IMR-90 (cell line): ENCODE results near the gene MAP1A. TPM values are rescaled to one million over a fixed set of nuclear protein-coding genes. Genes with fewer than 3 reads are reported as not detected.

Source experiments
- ATAC-seq: fragments of 200-7000 bp; cut with Tn5 transposase; 2 replicates; pipeline ENCODE4 v1.9.1; 2020; ENCODE audit warnings: low read depth, mild to moderate bottlenecking, moderate library complexity
- BruUV-seq: library from RNA; stranded (reverse); fragments of 400-500 nt; replicated peaks from 2 replicates; lab custom pipeline; 2021; lab: Mats Ljungman, UMichigan
- CTCF ChIA-PET: fragments of 300-600 bp; formaldehyde crosslinking; extraction: SDS; loops from one replicate; lab custom pipeline; 2021; ENCODE audit warnings: antibody characterized with exemption; lab: Yijun Ruan, JAX
- POLR2A ChIA-PET: fragments of 300-600 bp; sonication (Branson Sonifier 250); formaldehyde crosslinking; loops from one replicate; lab custom pipeline; 2022; ENCODE audit warnings: antibody characterized with exemption; ENCODE audit not compliant: unreplicated experiment; lab: Charles Lee
- DNase-seq: peaks from one replicate; pipeline ENCODE4 v3.0.0; 2013
- H2AFZ ChIP-seq: replicated peaks from 2 replicates; pipeline ENCODE3; 2013; ENCODE audit warnings: low read length, mild to moderate bottlenecking; ENCODE audit not compliant: poor library complexity
- H2AK5ac ChIP-seq: 2 replicates; pipeline ENCODE4 v1.6.1; 2013; ENCODE audit warnings: low read depth, low read length, inconsistent platforms
- H2AK9ac ChIP-seq: replicated peaks from 2 replicates; pipeline ENCODE3; 2013; ENCODE audit warnings: mild to moderate bottlenecking, low read depth, low read length, moderate library complexity; ENCODE audit not compliant: poor library complexity
- H2BK120ac ChIP-seq: 2 replicates; pipeline ENCODE4 v1.6.1; 2013; ENCODE audit warnings: low read depth, low read length, inconsistent platforms
- H2BK15ac ChIP-seq: 3 replicates; pipeline ENCODE4 v1.6.1; 2013; ENCODE audit warnings: low read depth, low read length, inconsistent platforms
- H2BK20ac ChIP-seq: 2 replicates; pipeline ENCODE4 v1.6.1; 2013; ENCODE audit warnings: low read depth, mild to moderate bottlenecking, inconsistent platforms, low read length, moderate library complexity
- H2BK5ac ChIP-seq: 2 replicates; pipeline ENCODE4 v1.6.1; 2013; ENCODE audit warnings: mild to moderate bottlenecking, low read depth, low read length, inconsistent platforms; ENCODE audit not compliant: poor library complexity, severe bottlenecking
- H3K14ac ChIP-seq: replicated peaks from 2 replicates; pipeline ENCODE4 v1.6.1; 2013; ENCODE audit warnings: low read depth, low read length, inconsistent platforms
- H3K18ac ChIP-seq: 2 replicates; pipeline ENCODE4 v1.6.1; 2013; ENCODE audit warnings: low read depth, low read length, control low read depth
- H3K23ac ChIP-seq: 2 replicates; pipeline ENCODE4 v1.6.1; 2013; ENCODE audit warnings: low read depth, low read length, inconsistent platforms
- H3K27ac ChIP-seq: 2 replicates; pipeline ENCODE4 v1.5.1; 2013; ENCODE audit warnings: mild to moderate bottlenecking, control low read depth, low read length; ENCODE audit not compliant: insufficient read depth
- H3K27me3 ChIP-seq: 2 replicates; pipeline ENCODE4 v1.6.1; 2013; ENCODE audit warnings: low read length; ENCODE audit not compliant: control insufficient read depth, insufficient read depth
- H3K36me3 ChIP-seq: 2 replicates; pipeline ENCODE4 v1.6.1; 2013; ENCODE audit warnings: low read length, mixed read lengths; ENCODE audit not compliant: control insufficient read depth, insufficient read depth
- H3K4ac ChIP-seq: 2 replicates; pipeline ENCODE4 v1.6.1; 2013; ENCODE audit warnings: low read depth, low read length, inconsistent platforms
- H3K4me1 ChIP-seq: 2 replicates; pipeline ENCODE4 v1.6.1; 2013; ENCODE audit warnings: low read length, mixed read lengths; ENCODE audit not compliant: control insufficient read depth, insufficient read depth
- H3K4me2 ChIP-seq: 2 replicates; pipeline ENCODE4 v1.6.1; 2013; ENCODE audit warnings: low read depth, mild to moderate bottlenecking, control low read depth, low read length, moderate library complexity
- H3K4me3 ChIP-seq: 2 replicates; pipeline ENCODE4 v1.5.1; 2013; ENCODE audit warnings: low read depth, mild to moderate bottlenecking, control low read depth, low read length, moderate library complexity; ENCODE audit not compliant: insufficient read depth
- H3K56ac ChIP-seq: 2 replicates; pipeline ENCODE4 v1.6.1; 2013; ENCODE audit warnings: low read length, inconsistent platforms; ENCODE audit not compliant: insufficient read depth; ENCODE audit errors: extremely low read depth
- H3K79me1 ChIP-seq, 2 experiments: 2 replicates each; pipeline ENCODE4 v1.6.1; 2013; ENCODE audit warnings: low read length in 2 of 2, inconsistent platforms in 1 of 2, low read depth in 1 of 2
- H3K9ac ChIP-seq: 2 replicates; pipeline ENCODE4 v1.6.1; 2013; ENCODE audit warnings: low read depth, low read length, control low read depth
- H3K9me1 ChIP-seq: 2 replicates; pipeline ENCODE4 v1.6.1; 2013; ENCODE audit warnings: low read length, inconsistent platforms; ENCODE audit not compliant: insufficient read depth
- H3K9me3 ChIP-seq: 2 replicates; pipeline ENCODE4 v1.6.1; 2013; ENCODE audit warnings: low read length; ENCODE audit not compliant: control insufficient read depth, insufficient read depth
- H4K20me1 ChIP-seq: 2 replicates; pipeline ENCODE4 v1.6.1; 2013; ENCODE audit warnings: low read length, inconsistent platforms; ENCODE audit not compliant: insufficient read depth
- H4K5ac ChIP-seq: 2 replicates; pipeline ENCODE4 v1.6.1; 2013; ENCODE audit warnings: mild to moderate bottlenecking, low read depth, low read length, control low read depth
- H4K8ac ChIP-seq, 2 experiments: 2 replicates each; pipeline ENCODE4 v1.6.1; 2013; ENCODE audit warnings: low read depth in 2 of 2, low read length in 2 of 2, control low read depth in 1 of 2, inconsistent platforms in 1 of 2
- H4K91ac ChIP-seq: 2 replicates; pipeline ENCODE4 v1.6.1; 2013; ENCODE audit warnings: low read depth, low read length, inconsistent platforms; ENCODE audit not compliant: insufficient read depth
- BHLHE40 ChIP-seq: fragments of 150-350 bp; IDR thresholded peaks from 2 replicates; pipeline ENCODE4 v1.6.1; 2016; ENCODE audit warnings: mild to moderate bottlenecking, low read depth, low read length
- CHD1 ChIP-seq: IDR thresholded peaks from 2 replicates; pipeline ENCODE4 v1.6.1; 2012; ENCODE audit warnings: low read depth, low read length, improper control_type of control experiment
- FOS ChIP-seq: fragments of 150-350 bp; IDR thresholded peaks from 2 replicates; pipeline ENCODE4 v1.6.1; 2016; ENCODE audit warnings: low read depth, low read length
- MAFK ChIP-seq: IDR thresholded peaks from 2 replicates; pipeline ENCODE4 v1.6.1; 2012; ENCODE audit warnings: low read depth, low read length, improper control_type of control experiment
- POLR2A ChIP-seq: IDR thresholded peaks from 2 replicates; pipeline ENCODE4 v1.6.1; 2012; ENCODE audit warnings: mild to moderate bottlenecking, low read depth, low read length
- RAD21 ChIP-seq: IDR thresholded peaks from 2 replicates; pipeline ENCODE4 v1.6.1; 2012; ENCODE audit warnings: low read length, improper control_type of control experiment
- RCOR1 ChIP-seq: IDR thresholded peaks from 2 replicates; pipeline ENCODE4 v1.6.1; 2012; ENCODE audit warnings: mild to moderate bottlenecking, low read length, improper control_type of control experiment; ENCODE audit not compliant: insufficient replicate concordance
- RFX5 ChIP-seq: IDR thresholded peaks from 2 replicates; pipeline ENCODE4 v1.8.0; 2012; ENCODE audit warnings: low read depth, mild to moderate bottlenecking, low read length, moderate library complexity
- SMC3 ChIP-seq: fragments of 150-350 bp; IDR thresholded peaks from 2 replicates; pipeline ENCODE4 v1.6.1; 2016; ENCODE audit warnings: low read depth, mild to moderate bottlenecking, antibody characterized with exemption, low read length, moderate library complexity
- WGBS, 2 experiments: methylation state at CpG; one replicate each; pipeline versions ENCODE4 v1.1.5 to v1.1.7; 2013; ENCODE audit warnings: missing lambda C conversion rate in 2 of 2; ENCODE audit not compliant: insufficient read length in 1 of 2; ENCODE audit errors: extremely low coverage in 2 of 2; 5-methylcytosine and 5-hydroxymethylcytosine counted together
- dilution Hi-C: fragments of 300-500 bp; cut with HindIII; formaldehyde crosslinking; loops from one replicate; pipeline ENCODE4 v1.14.3; 2018; ENCODE audit warnings: low sequenced_read_pairs; ENCODE audit not compliant: unreplicated experiment
- in situ Hi-C: fragments of 300-500 bp; cut with MboI; formaldehyde crosslinking; loops from 3 replicates; pipeline ENCODE4 v1.14.3; 2019; ENCODE audit warnings: low sequenced_read_pairs, inconsistent platforms, mixed read lengths
- intact Hi-C: fragments of 100-400 bp; cut with micrococcal nuclease; formaldehyde crosslinking; loops from 2 replicates; pipeline ENCODE4 v1.10.0; 2022
- polyA plus RNA-seq, 3 experiments: library from polyadenylated mRNA; depleted of rRNA; stranded (reverse); fragments of >200 nt; gene quantifications; 2 replicates each; pipeline ENCODE4 v1.2.3, GENCODE V29; 2012; ENCODE audit warnings: low replicate concordance in 1 of 3
- total RNA-seq: library from RNA; depleted of rRNA; stranded (reverse); fragments of >200 nt; gene quantifications from 2 replicates; pipeline ENCODE4 v1.2.3, GENCODE V29; 2012
- TF ChIP-seq, protein P1 (sequence below): fragments of 150-350 bp; IDR thresholded peaks from 2 replicates; pipeline ENCODE4 v1.6.1; 2016; ENCODE audit warnings: low read depth, mild to moderate bottlenecking, low read length, moderate library complexity, borderline replicate concordance

Gene MAP1A
- total and polyA plus RNA-seq, 2 of the 4 experiments (the other 2 are of a cell fraction): 28.7 to 48.2 TPM

DNA sequence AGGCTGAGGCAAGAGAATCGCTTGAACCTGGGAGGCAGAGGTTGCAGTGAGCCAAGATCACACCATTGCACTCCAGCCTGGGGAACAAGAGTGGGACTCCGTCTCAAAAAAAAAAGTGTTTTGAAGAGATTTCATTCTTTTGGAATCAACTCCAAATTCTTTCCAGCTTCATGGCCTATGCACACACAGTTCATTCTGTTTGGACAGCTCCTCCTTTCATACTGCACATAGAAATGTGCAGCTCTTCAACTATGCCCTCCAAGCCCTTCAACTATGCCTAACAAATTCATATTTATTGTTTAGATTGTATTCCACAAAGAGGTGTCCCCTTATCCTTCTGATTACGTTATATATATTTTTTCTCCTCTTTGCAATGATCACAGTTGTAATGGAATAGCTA is 28.6 kb upstream of the MAP1A start:
- no peak overlapping the region for H2BK5ac ChIP-seq
- POLR2A ChIA-PET: no interaction called here
- no peak overlapping the region for H4K91ac ChIP-seq
- CTCF ChIA-PET: no interaction called here
- H3K18ac ChIP-seq: no peak overlapping the region
- H3K4me1 ChIP-seq: peaks cover 3% of the 10 kb centered on the region; the same call in 1 of the 2 replicates
- TSS peak; percentile 22 for BruUV-seq
- H3K79me1 ChIP-seq: peaks cover 27 to 48% of the 10 kb centered on the region in 2 experiments
- H3K56ac ChIP-seq: no peak overlapping the region
- H3K4me2 ChIP-seq: no peak overlapping the region
- no CpG with 5 or more reads among the region's 3 CpGs for WGBS, 2 experiments
- no peak overlapping the region for H3K4me3 ChIP-seq
- H4K20me1 ChIP-seq: peaks cover 4% of the 10 kb centered on the region; the same call in 1 of the 2 replicates
- ATAC-seq: no peak
- no peak overlapping the region for H2BK20ac ChIP-seq
- no peak overlapping the region for H2AFZ ChIP-seq
- TF ChIP-seq POLR2A: no peak
- no peak for TF ChIP-seq MAFK
- TF ChIP-seq BHLHE40: no peak
- TF ChIP-seq, protein P1, sequence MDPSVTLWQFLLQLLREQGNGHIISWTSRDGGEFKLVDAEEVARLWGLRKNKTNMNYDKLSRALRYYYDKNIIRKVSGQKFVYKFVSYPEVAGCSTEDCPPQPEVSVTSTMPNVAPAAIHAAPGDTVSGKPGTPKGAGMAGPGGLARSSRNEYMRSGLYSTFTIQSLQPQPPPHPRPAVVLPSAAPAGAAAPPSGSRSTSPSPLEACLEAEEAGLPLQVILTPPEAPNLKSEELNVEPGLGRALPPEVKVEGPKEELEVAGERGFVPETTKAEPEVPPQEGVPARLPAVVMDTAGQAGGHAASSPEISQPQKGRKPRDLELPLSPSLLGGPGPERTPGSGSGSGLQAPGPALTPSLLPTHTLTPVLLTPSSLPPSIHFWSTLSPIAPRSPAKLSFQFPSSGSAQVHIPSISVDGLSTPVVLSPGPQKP: no peak
- no peak for TF ChIP-seq RAD21
- no peak for TF ChIP-seq RFX5
- TF ChIP-seq FOS: no peak
- no peak for TF ChIP-seq RCOR1
- no peak for TF ChIP-seq CHD1
- no peak for TF ChIP-seq SMC3
- H3K27ac ChIP-seq: no peak overlapping the region
- no peak overlapping the region for H2BK15ac ChIP-seq
- H2BK120ac ChIP-seq: no peak overlapping the region
- no peak overlapping the region for H3K4ac ChIP-seq
- in situ Hi-C loops (no loop called here), intact Hi-C loops (no loop called here), dilution Hi-C loops (no loop called here)
- no peaks in the 10 kb centered on the region for H3K9me3 ChIP-seq
- no peak overlapping the region for H4K8ac ChIP-seq
- no peak overlapping the region for H3K14ac ChIP-seq
- no peak overlapping the region for H3K23ac ChIP-seq
- H3K27me3 ChIP-seq: no peaks in the 10 kb centered on the region
- no peak overlapping the region for H2AK5ac ChIP-seq
- peaks cover 27% of the 10 kb centered on the region for H3K36me3 ChIP-seq
- DNase-seq: no peak
- H3K9ac ChIP-seq: no peak overlapping the region
- peaks cover 2% of the 10 kb centered on the region; the same call in 1 of the 2 replicates for H3K9me1 ChIP-seq
- H2AK9ac ChIP-seq: no peak overlapping the region
- no peak overlapping the region for H4K5ac ChIP-seq
